Stimulated activated CD8-positive, alpha-beta memory T cell treated with anti-CD3 and anti-CD28 coated beads, Interleukin-15, amount 100 ng/mL, for 4 hours (primary cell): ENCODE results near the gene LRRC59.

Experiments
- DNase-seq, 2 donors: peaks; one replicate each; pipeline ENCODE4 v3.0.0-alpha.2; 2020; ENCODE audit warnings: low read depth in 2 of 2

LRRC59 gene

GRCh38 chr17:50386510-50386909 lies 10.8 kb downstream of the LRRC59 start:
- no peak for DNase-seq

GRCh38 chr17:50382931-50383330 lies 14.4 kb downstream of the LRRC59 start:
- DNase-seq: no peak

GRCh38 chr17:50381920-50382319 lies 15.4 kb downstream of the LRRC59 start:
- no peak for DNase-seq

DNA sequence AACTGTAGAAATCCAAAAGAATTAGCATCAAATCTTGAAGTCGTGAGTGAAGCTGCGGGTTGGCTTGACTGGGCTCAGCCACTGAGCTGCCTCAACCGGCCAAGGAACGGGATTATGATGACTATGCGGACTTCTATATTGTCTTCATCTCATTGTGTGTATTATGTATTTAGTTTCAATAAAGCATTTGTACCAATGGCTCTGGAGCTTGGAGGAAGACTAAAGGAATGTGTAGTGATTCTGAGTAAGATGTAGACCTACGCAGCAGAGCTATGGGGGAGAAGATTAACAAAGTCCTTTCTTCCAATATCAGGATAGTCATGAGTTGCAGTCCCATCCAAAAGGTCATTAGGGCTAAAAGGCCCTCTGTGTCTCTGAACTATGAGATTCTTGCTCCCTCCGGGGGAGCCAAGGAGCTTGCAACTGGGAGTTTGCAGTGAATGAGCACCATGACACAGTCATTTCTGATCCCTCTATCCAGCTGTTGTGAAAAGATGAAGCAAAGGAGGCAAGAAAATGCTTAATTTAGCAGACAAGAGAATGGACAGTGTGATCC lies 16.0 kb downstream of the LRRC59 start:
- DNase-seq: no peak

- no peak for DNase-seq
Observed at GRCh38 chr17:50380369-50381259, 16.7 kb downstream of the LRRC59 start.

GRCh38 chr17:50379351-50380132 lies 17.8 kb downstream of the LRRC59 start:
- no peak for DNase-seq

DNA sequence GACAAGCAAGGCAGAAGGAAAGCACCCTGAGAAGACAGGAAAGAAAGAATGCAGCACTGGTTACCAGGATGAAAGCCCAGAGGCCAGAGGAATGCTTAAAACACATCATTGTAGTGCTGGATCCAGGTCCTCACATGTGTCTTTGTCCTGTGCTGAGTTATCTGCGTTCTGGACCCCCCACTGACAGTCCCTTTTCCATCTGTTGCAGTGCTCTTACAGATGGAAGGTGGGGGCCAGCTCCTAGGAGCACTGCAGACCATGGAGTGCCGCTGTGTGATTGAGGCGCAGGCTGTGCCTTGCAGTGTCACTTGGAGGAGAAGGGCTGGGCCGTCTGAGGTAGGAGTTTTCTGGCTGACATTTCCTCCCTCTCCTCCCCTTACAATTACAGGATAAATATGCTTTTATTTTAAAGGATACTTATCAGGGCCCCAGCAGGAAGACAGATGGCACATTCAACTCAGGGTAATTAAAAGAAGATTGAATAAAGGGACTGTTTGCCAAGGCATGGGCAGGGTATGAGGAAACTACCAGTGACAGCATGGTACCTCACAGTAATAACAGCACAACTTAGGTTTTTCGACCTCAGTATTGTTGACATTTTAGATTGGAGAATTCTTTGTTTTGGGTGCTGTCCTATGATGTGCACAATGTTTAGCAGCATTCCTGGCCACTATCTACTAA lies 21.3 kb downstream of the LRRC59 start:
- no peak for DNase-seq

- DNase-seq: no peak
Observed at GRCh38 chr17:50373705-50374104, 23.6 kb downstream of the LRRC59 start.

DNA sequence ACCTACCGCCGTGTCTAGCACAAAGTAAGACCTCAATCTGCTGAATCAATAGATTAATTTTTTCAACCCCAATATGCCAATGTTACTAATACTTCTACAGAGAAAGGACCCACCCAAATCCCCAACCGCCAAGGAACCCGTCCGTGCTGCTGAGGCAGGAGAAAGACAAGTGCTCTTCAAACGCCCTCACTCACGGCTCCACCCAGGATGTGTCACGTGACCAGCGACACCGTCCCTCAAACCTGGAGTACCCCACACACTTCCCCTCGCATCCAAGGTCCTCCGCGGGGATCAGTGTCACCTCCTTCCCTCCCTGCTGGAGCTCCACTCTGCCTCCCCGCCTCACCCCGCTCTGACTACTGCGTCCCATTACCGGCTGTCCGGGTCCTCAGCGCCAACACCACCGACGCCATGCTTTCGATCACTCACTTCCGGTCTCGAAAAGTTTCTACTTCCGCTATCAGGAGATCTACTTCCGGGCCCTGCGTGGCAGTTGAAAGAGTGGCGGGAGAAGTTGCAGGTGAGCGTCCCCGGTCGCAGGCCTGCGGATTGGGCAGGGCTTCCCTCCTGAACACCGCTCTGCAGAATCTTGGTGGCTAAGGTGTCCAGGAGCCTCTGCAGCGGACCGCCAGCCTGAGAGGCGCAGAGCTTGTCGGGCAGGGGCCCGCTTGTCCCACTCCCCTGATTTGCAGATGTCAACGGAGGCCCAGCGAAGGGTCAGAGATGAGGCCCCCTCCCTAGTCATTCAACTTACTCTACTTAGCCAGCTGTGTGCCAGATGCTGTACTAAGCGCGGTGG lies 24.4 kb downstream of the LRRC59 start, which contains the start of the genes EME1 and MRPL27:
Gene EME1 (plus strand): TSS at position 472 of the 799 bp plus-strand sequence. CDS start 1,980 bp downstream, outside the sequence.
Gene MRPL27 (minus strand): TSS at position 427 of the 799 bp plus-strand sequence. CDS start 14 bp downstream, at position 413.
- peak; percentile 64 to 75 for DNase-seq

- DNase-seq: no peak
Observed at GRCh38 chr17:50372222-50372757, 25.0 kb downstream of the LRRC59 start.

DNA sequence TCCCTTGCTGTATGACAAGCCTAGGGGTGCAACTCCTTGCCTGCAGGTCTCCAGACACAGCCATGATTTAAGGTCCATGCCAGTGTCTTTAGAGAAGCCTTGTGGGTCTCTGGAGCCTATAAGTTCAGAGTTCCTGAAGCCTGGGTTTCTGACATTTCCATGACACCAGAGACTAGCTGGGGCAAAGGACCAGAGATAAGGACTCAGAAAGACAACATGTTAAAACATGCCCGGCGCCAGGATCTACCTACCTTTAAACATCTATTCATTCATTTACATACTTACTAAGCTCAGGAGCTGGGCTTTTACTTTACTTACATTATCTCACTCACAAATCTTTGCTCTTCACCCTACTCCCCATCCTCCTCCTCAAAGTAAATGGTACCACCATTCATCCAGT lies 25.8 kb downstream of the LRRC59 start:
- DNase-seq: no peak

GRCh38 chr17:50370052-50370451 lies 27.3 kb downstream of the LRRC59 start:
- no peak for DNase-seq

GRCh38 chr17:50367401-50367800 lies 29.9 kb downstream of the LRRC59 start:
- no peak for DNase-seq

DNA sequence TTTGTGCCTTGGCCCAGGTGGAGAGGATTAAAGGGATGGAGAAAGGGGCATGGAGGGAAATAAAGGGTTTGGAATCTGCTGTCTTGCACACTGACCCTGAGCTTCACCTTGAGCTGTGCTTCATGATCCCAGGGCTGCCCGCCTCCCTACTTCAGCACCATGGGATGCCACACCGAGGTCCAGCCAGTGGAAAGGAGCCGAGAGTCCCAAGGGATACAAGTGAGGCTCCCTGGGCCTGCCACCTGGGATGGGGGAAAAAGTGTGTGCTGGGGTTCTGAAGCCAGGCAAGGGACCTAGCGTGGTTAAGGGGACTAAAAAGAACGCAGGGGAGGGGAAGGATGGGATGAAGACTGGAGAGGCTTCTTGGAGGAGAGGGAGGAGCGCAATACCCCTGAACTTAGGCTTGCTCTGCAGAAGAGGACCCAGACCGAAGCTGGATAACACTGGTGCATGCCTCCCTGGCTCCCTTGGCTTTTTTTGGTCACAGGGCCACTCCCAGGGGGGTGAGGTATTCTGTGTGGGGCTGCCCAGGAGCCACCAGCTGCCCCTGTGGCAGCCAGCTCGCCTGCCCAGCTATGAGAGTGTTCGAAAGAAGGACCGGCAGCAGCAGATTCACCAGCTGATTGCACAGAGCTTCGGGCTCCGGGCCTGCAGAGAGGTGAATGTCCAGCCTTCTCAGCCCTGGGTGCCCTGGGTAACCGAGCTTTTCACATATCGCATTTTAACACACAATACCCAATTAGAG lies 31.5 kb downstream of the LRRC59 start:
- no peak for DNase-seq

GRCh38 chr17:50365165-50365564 lies 32.2 kb downstream of the LRRC59 start:
- DNase-seq: no peak

- DNase-seq: no peak
Observed at GRCh38 chr17:50364715-50365114, 32.6 kb downstream of the LRRC59 start.

- no peak for DNase-seq
Observed at GRCh38 chr17:50364061-50364458, 33.3 kb downstream of the LRRC59 start.

- DNase-seq: no peak
Observed at GRCh38 chr17:50363217-50364060, 33.9 kb downstream of the LRRC59 start.

- no peak for DNase-seq
Observed at GRCh38 chr17:50362661-50363060, 34.7 kb downstream of the LRRC59 start.
